ENCODE data around the gene CALML6. TPM values are rescaled to one million over a fixed set of nuclear protein-coding genes. Genes with fewer than 3 reads are reported as not detected.

CALML6 gene
- polyA plus RNA-seq, 2 of the 4 experiments (the other 2 are of a cell fraction), result 0.49 TPM

GRCh38 chr1:1950940-1951339 is 35.9 kb downstream of the CALML6 start:
- no peak overlapping the region for H3K27ac ChIP-seq
- no peak for ATAC-seq
- POLR2A ChIA-PET, result no interaction called here
- CTCF ChIA-PET, result interaction anchor here (12.7 kb wide), 1 partner anchor 92 kb away, joined by 127 read pairs; no protein-coding TSS in a partner anchor
- H3K4me3 ChIP-seq, result no peak overlapping the region
- H3K4me1 ChIP-seq, result no peaks in the 10 kb centered on the region
- 39% methylated on average over 5 of the region's 5 CpGs for WGBS (ENCODE audit: missing lambda C conversion rate)
- H3K4me2 ChIP-seq, result no peak overlapping the region
- TF ChIP-seq GATA3 (IDR thresholded peaks at IDR 0.05; ENCODE audit: borderline replicate concordance) (no peak), HOXA7 (CRISPR knock-in tag; IDR thresholded peaks at IDR 0.05) (no peak), HDAC2 (IDR thresholded peaks at IDR 0.05) (no peak), ZNF302 (CRISPR knock-in tag; IDR thresholded peaks at IDR 0.05) (no peak), FOSL2 (IDR thresholded peaks at IDR 0.05) (no peak), FOSL2 (CRISPR knock-in tag; IDR thresholded peaks at IDR 0.05) (no peak), RAD21 (conservative IDR thresholded peaks at IDR 0.05 in 1 of 2, IDR thresholded peaks at IDR 0.05 in 1 of 2) (no peak), HMGXB4 (CRISPR knock-in tag; IDR thresholded peaks at IDR 0.05; ENCODE audit: borderline replicate concordance) (no peak), FOSB (CRISPR knock-in tag; IDR thresholded peaks at IDR 0.05) (no peak), CBX2 (IDR thresholded peaks at IDR 0.05; ENCODE audit: borderline replicate concordance, low read depth) (no peak), NR3C1 (IDR thresholded peaks at IDR 0.05) (no peak), EHMT2 (IDR thresholded peaks at IDR 0.05; ENCODE audit: low read depth) (no peak), ZC3H11A (IDR thresholded peaks at IDR 0.05) (no peak), USF2 (IDR thresholded peaks at IDR 0.05) (no peak)
- H3K9me3 ChIP-seq, result no peaks in the 10 kb centered on the region
- no peak for FAIRE-seq
- DNase-seq (ENCODE audit: low read depth in 1 of 2, low spot score in 1 of 2), result no peak

- no peak for ATAC-seq
- no peak for DNase-seq (ENCODE audit: low read depth in 1 of 2, low spot score in 1 of 2)
- 54% methylated on average over 8 of the region's 9 CpGs for WGBS (ENCODE audit: missing lambda C conversion rate)
- ChIA-PET CTCF (interaction anchor here (0.5 to 4.5 kb wide), 3 partner anchors 92 to 116 kb away, joined by 3 to 30 read pairs (median 3); partner anchors contain the start of gene PRKCZ), POLR2A (no interaction called here)
- Histone ChIP-seq H3K4me2 (no peak overlapping the region), H3K27ac (no peak overlapping the region), H3K9me3 (no peaks in the 10 kb centered on the region), H3K4me3 (no peak overlapping the region), H3K4me1 (no peaks in the 10 kb centered on the region)
- no peak for FAIRE-seq
- no peak for TF ChIP-seq MAX (IDR thresholded peaks at IDR 0.05)
- TF ChIP-seq RFX5 (IDR thresholded peaks at IDR 0.05), result no peak
- no peak for TF ChIP-seq ZNF302 (CRISPR knock-in tag; IDR thresholded peaks at IDR 0.05)
- no peak for TF ChIP-seq REST (IDR thresholded peaks at IDR 0.05)
- TF ChIP-seq NPAS2 (CRISPR knock-in tag; IDR thresholded peaks at IDR 0.05; ENCODE audit: borderline replicate concordance), result no peak
These were observed 39.0 kb downstream of the CALML6 start for GRCh38 chr1:1954015-1954414.
